Rectal smooth muscle tissue (tissue), 1 donor: ENCODE data around the gene MEGF11.

ENCODE experiments used
- H3K27ac ChIP-seq: one replicate; pipeline ENCODE4 v1.7.0; 2013; ENCODE audit warnings: low read depth, low read length, inconsistent platforms
- H3K27me3 ChIP-seq: one replicate; pipeline ENCODE4 v1.7.0; 2013; ENCODE audit warnings: low read length; ENCODE audit not compliant: control insufficient read depth, insufficient read depth
- H3K36me3 ChIP-seq: one replicate; pipeline ENCODE4 v1.7.0; 2013; ENCODE audit warnings: low read length; ENCODE audit not compliant: control insufficient read depth, insufficient read depth
- H3K4me1 ChIP-seq: one replicate; pipeline ENCODE4 v1.7.0; 2013; ENCODE audit warnings: low read length; ENCODE audit not compliant: control insufficient read depth, insufficient read depth
- H3K4me3 ChIP-seq: one replicate; pipeline ENCODE4 v1.7.0; 2013; ENCODE audit warnings: low read length
- H3K9ac ChIP-seq: one replicate; pipeline ENCODE4 v1.7.0; 2013; ENCODE audit warnings: low read length

Gene MEGF11

GRCh38 chr15:66241908-66242285, 11.7 kb downstream of the MEGF11 start:
- Histone ChIP-seq H3K27me3 (peaks cover 2% of the 10 kb centered on the region), H3K27ac (no peak overlapping the region)

GRCh38 chr15:66241087-66241907, 12.3 kb downstream of the MEGF11 start:
- no peaks in the 10 kb centered on the region for H3K27me3 ChIP-seq
- H3K36me3 ChIP-seq, result no peaks in the 10 kb centered on the region
- no peak overlapping the region for H3K9ac ChIP-seq
- no peak overlapping the region for H3K4me3 ChIP-seq
- no peaks in the 10 kb centered on the region for H3K4me1 ChIP-seq
- no peak overlapping the region for H3K27ac ChIP-seq

More at GRCh38 chr15:66241908-66242285, 11.7 kb downstream of the MEGF11 start:
- Histone ChIP-seq H3K4me3 (no peak overlapping the region), H3K9ac (no peak overlapping the region), H3K36me3 (no peaks in the 10 kb centered on the region), H3K4me1 (no peaks in the 10 kb centered on the region)

DNA sequence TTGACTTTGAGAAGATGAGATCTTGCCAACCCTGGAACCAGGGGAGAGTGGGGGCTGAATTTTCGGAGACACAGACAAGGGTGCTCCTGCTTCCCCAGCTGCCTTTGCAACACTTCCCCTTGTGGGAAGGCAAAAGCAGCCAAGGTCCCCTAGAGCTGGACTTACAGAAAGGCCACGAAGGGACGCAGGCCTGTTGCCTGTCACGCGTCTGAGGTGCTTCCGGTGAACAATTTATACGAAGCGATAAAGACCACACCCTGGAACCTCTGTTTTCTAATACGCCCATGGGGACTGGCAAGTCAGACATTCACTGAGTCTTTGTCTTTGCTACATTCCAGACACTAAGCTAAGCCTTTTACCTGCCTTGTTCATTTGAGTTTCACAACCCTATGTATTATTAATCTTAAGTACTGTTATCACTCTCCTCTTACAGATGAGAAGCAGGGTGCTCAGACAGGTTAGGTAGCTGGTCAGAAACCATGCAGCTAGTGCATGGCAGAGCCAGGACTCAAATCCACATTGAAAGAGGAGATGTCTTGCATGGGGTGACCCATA, 13.2 kb downstream of the MEGF11 start:
- H3K4me1 ChIP-seq, result no peaks in the 10 kb centered on the region
- H3K9ac ChIP-seq, result no peak overlapping the region
- no peaks in the 10 kb centered on the region for H3K36me3 ChIP-seq
- H3K27ac ChIP-seq, result no peak overlapping the region
- H3K27me3 ChIP-seq, result no peaks in the 10 kb centered on the region
- no peak overlapping the region for H3K4me3 ChIP-seq

GRCh38 chr15:66239514-66239913, 14.0 kb downstream of the MEGF11 start:
- Histone ChIP-seq H3K27me3 (no peaks in the 10 kb centered on the region), H3K4me3 (no peak overlapping the region), H3K36me3 (no peaks in the 10 kb centered on the region), H3K4me1 (no peaks in the 10 kb centered on the region), H3K9ac (no peak overlapping the region), H3K27ac (no peak overlapping the region)

- Histone ChIP-seq H3K27me3 (no peaks in the 10 kb centered on the region), H3K4me1 (no peaks in the 10 kb centered on the region), H3K9ac (no peak overlapping the region), H3K27ac (no peak overlapping the region), H3K36me3 (no peaks in the 10 kb centered on the region), H3K4me3 (no peak overlapping the region)
Measured at GRCh38 chr15:66238318-66238717, 15.2 kb downstream of the MEGF11 start.

DNA sequence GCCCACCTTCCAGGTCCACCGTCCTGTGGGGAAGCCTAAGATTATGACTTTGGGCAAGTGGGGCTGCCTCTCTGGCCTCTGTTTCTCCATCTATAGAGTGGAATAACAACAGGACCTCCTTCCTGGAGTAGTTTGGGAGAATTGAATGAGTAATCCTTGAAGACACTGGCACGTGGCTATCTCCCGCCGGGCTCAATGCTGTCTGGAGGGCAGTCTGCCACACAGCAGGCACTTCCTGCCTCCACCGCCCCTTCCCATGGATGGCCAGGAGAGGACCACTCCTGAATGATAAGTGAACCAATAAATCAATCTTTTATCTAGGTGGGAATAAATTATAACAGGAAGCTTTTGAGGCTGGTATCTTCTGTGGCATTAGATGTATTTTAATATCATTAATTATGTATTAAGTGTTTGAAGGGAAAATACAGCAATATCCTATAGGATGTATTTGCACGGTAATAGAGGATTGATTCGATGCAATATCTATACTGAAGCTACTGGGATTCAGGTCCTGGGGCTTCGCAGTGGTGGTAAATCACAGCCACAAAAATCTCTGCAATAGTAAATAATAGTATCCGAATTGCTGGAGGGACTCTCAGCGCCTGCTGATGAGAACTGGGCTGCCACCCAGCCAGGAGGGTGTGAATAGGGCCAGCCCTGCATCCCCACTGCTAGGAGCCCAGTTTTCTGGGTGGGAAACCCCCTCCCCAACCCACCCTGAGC, 15.9 kb downstream of the MEGF11 start:
- H3K27ac ChIP-seq, result no peak overlapping the region

DNA sequence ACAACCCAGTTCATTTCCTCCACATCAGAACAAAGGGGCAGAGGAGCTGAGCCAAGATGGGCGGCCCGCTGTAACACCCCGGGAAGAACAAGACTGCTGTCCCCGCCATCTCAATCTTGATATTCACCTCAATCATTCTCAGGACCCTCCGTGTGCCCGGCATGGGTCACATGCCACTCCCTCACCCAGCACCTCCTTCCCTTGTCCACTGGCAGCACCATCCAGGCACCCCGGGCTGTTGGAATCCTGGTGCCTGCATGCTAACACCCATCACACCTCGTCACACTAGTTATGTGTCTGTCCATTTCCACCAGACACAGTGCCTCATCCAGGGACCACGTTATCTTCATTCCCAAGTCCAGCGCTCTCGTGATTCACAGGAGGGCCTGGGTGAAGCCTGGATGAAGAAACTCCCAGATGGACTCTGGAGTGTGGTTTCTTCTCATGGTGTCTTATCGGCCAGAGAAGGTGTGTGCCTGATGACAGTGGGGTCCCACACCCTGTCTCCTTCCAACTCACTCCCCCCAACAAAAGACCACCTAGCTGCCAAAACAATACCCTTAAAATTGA, 16.7 kb downstream of the MEGF11 start:
- no peaks in the 10 kb centered on the region for H3K36me3 ChIP-seq
- no peaks in the 10 kb centered on the region for H3K4me1 ChIP-seq
- no peaks in the 10 kb centered on the region for H3K27me3 ChIP-seq
- H3K4me3 ChIP-seq, result no peak overlapping the region
- no peak overlapping the region for H3K9ac ChIP-seq
- no peak overlapping the region for H3K27ac ChIP-seq

More for the DNA sequence above, 15.9 kb downstream of the MEGF11 start:
- no peaks in the 10 kb centered on the region for H3K4me1 ChIP-seq
- H3K36me3 ChIP-seq, result no peaks in the 10 kb centered on the region
- H3K27me3 ChIP-seq, result no peaks in the 10 kb centered on the region
- H3K9ac ChIP-seq, result no peak overlapping the region
- H3K4me3 ChIP-seq, result no peak overlapping the region

- H3K27me3 ChIP-seq, result no peaks in the 10 kb centered on the region
- H3K4me1 ChIP-seq, result no peaks in the 10 kb centered on the region
- H3K27ac ChIP-seq, result no peak overlapping the region
- H3K36me3 ChIP-seq, result no peaks in the 10 kb centered on the region
- no peak overlapping the region for H3K9ac ChIP-seq
- H3K4me3 ChIP-seq, result no peak overlapping the region
Measured at GRCh38 chr15:66235866-66236265, 17.7 kb downstream of the MEGF11 start.

GRCh38 chr15:66234798-66235197, 18.8 kb downstream of the MEGF11 start:
- H3K9ac ChIP-seq, result no peak overlapping the region
- no peaks in the 10 kb centered on the region for H3K36me3 ChIP-seq
- no peaks in the 10 kb centered on the region for H3K27me3 ChIP-seq
- no peak overlapping the region for H3K27ac ChIP-seq
- no peak overlapping the region for H3K4me3 ChIP-seq
- H3K4me1 ChIP-seq, result no peaks in the 10 kb centered on the region

DNA sequence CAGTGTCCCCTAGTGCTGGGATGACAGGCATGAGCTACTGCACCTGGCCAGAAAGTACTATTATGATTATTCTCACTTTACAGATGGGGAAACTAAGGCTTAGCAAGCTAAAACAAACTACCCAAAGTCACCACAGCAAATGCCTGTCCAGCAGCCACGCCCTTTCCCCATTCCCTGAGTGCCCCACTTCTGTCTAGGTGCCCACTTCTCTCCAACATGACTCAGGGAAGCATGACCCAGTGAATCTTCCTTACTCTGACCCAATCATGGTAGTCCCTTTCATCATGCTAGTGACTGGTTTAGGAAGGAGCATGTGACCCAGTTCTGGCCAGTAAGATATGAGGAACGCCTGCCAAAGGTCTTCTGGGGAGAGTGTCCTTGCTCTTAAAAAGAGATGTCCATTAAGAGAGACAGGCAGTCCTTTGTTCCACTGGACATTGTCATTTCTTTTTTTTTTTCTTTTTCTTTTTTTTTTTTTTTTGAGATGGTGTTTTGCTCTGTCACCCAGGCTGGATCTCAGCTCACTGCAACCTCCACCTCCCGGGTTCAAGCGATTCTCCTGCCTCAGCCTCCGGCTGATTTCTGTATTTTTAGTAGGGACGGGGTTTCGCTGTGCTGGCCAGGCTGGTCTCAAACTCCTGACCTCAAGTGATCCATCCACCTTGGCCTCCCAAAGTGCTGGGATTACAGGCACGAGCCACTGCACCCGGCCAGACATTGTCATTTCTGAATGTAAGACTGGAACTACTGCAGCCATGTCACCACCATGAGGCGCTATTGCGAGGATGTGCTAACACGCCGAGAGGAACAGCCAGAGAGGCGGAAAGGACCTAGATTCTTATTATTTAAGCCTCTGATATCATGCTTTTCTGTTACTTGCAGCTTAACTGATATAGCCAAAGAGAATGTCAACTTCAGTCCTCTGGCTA, 19.8 kb downstream of the MEGF11 start:
- H3K27me3 ChIP-seq, result no peaks in the 10 kb centered on the region

GRCh38 chr15:66232267-66232625, 21.3 kb downstream of the MEGF11 start:
- Histone ChIP-seq H3K27me3 (no peaks in the 10 kb centered on the region), H3K4me1 (no peaks in the 10 kb centered on the region), H3K36me3 (no peaks in the 10 kb centered on the region), H3K27ac (no peak overlapping the region), H3K4me3 (no peak overlapping the region), H3K9ac (no peak overlapping the region)

More for the DNA sequence above, 19.8 kb downstream of the MEGF11 start:
- Histone ChIP-seq H3K9ac (no peak overlapping the region), H3K36me3 (no peaks in the 10 kb centered on the region), H3K27ac (no peak overlapping the region), H3K4me3 (no peak overlapping the region), H3K4me1 (no peaks in the 10 kb centered on the region)
